T-helper 2 cell treated with Interferon-gamma antibody and Interleukin-4, amounts not matched to agents 100 ng/mL and 5 ng/mL, for 36 hours (primary cell): ENCODE data around the gene RTL5. TPM values are rescaled to one million over a fixed set of nuclear protein-coding genes. Genes with fewer than 3 reads are reported as not detected.
"Not testable (repeated sequence)": the region's sequence is repeated elsewhere in the genome, so short reads cannot be mapped to it uniquely, and the experiment has no call there.

Source experiments
- intact Hi-C: fragments of 100-400 bp; cut with micrococcal nuclease; formaldehyde crosslinking; loops from one replicate; pipeline ENCODE4 v1.15.1; 2023
- total RNA-seq: library from RNA; stranded (reverse); gene quantifications from 2 replicates; pipeline ENCODE4 v1.2.3, GENCODE V29; 2022

RTL5 gene
- total RNA-seq = 0.16 and 0.18 TPM in 2 replicates

DNA sequence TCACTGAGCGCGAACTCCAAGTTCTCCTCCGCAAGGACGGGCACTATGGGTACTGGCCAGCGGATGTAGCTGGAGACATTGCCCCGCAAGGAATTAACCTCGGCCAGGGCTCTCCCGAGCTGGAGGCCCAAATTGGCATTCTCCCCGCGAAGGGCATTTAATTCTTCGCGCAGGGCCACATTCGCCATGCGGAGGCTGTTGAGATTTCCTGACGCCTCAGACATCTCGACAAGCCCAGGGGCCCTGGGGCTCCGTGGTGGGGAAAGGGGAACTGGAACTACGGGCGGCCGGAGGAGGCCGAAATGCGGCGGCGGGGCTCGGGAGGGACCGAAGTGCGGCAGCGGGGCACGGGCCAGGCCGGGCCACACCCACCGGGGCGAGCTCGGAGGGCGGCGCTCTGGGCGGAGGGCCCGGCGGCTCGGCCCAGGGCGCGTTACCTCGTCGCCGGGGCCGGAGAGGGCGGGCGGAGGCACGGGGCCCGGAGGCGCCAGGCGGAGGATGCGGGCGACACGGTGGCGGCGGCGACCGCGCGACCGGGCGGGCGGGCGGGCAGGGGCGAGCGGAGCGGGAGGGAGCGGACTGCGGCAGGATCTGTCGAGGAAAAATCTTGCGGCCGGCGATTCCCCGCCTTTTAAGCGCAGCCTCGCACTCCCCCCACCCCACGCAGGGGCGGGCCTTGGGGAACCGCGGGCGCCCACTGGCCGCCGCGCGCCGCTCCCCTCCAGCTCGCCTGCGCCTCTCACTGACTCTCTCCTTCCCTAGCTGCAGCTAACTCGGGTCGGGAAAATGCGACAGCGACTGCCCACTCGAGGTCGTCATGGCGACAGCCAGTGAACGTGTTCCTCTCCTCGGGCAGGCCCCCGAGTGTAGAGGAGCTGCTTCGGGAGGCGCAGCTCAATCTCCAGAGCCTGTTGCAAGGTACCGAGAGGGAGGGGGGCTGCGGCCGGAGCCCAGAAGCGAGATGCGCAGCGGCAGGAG, at the start of gene RTL5:
RTL5 (minus strand) TSS at position 599 of the 978 bp plus-strand sequence.
- intact Hi-C loops = no loop called here

DNA sequence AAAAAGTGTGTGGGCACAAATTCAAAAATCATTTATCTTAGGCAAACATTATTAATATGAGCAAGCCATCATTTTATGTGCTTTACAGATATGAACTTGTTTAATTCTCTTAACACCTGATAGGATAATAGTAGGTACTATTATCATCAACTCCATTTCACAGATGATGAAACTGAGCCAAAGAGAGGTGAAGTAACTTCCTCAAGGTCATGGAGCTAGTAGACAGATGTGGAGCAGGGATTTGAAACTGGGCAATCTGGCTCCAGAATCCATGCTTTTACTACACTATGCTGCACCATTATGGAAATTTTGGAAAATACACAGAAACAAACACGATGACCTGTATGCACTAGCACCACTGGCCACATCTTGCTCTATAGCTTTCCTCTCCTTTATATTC, 48.8 kb upstream of the RTL5 start:
- intact Hi-C loops = loop anchor here (2.0 to 5.0 kb wide), 4 partner anchors 58 to 392 kb away; partner anchors contain the start of genes ERCC6L, HDAC8 and RPS4X

DNA sequence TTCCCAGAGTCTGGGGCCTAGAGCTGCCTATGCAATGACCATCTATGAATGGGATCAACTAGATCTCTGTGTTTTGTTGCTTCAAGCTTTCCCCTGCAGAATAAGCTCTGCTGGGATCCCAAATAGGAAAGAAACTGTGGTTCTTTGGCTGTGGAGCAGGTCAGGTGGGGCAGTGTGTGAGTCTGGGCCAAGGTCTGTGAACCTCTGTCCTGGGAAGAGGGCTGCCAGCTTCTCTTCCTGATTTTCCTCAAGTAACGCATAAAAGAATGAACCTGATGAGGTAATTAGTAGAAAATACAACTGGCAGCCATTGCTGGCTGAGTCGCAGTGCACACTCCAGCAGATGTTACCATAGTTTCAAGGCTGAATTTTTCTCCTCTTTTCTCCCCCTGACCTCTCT, 45.3 kb upstream of the RTL5 start:
- intact Hi-C loops = no loop called here

DNA sequence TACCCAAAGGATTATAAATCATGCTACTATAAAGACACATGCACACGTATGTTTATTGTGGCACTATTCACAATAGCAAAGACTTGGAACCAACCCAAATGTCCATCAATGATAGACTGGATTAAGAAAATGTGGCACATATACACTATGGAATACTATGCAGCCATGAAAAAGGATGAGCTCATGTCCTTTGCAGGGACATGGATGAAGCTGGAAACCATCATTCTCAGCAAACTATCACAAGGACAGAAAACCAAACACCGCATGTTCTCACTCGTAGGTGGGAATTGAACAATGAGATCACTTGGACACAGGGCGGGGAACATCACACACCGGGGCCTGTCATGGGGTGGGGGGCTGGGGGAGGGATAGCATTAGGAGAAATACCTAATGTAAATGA, 44.6 kb upstream of the RTL5 start:
- intact Hi-C loops = not testable (repeated sequence)

DNA sequence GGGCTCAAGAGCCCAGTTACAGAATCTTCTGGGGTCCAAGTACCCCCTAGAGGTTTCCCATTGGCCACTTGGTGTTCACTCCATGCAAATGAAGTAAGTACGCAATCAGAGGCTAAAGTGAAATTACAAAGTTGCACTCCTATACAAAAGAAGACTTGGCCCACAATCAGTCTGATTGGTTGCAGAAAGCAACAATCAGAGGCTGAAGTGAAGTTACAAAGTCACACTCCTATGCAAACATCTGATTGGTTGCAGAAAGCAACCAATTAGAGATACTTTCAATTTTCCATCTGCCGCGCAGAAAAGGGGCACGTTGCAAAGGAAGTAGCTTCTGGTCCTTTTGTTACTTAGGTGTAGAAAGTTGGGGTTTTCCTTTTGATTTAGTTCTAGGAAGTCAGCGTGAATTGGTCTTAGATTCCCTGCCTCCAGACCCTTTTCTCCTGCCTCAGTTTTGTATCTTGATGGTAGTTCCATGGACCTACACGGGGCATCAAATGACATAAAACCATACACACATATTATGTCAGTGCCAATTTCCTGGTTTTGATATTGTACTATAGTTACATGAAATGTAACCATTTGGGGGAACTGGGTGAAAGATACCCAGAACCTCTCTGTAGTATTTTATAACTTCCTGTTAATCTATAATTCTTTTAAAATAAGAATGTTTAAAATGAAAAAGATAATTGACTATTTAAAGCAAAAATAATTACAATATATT, 37.5 kb upstream of the RTL5 start:
- intact Hi-C loops = no loop called here

DNA sequence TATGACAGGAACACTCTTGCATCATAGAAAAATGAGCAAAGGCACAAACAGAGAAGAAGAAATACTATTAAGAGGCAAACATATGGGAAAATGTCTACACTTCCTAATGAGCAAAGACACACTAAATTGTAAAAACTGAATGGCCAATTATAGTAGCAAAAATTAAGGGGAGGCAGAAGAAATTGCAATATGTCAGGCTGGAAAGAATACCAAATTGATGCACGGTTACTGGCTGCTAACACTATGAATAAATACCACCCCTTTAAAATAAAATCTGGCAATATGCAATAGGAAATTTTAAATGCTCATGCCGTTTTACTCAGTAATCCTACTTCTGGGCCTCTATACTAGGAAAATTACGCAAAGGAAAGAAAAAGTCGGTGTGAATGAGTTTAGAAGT, 33.8 kb upstream of the RTL5 start:
- intact Hi-C loops = no loop called here

DNA sequence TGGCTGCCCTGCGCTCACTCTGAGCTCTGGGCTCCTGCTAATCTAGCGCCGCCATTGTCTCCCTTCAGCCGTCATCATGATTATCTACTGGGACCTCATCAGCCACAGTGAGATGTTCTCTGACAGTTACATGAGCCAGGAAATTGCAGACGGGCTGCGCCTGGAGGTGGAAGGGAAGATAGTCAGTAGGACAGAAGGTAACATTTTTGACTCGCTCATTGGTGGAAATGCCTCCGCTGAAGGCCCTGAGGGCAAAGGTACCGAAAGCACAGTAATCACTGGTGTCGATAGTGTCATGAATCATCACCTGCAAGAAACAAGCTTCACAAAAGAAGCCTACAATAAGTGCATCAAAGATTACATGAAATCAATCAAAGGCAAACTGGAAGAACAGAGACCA, 28.1 kb upstream of the RTL5 start:
- intact Hi-C loops = no loop called here

DNA sequence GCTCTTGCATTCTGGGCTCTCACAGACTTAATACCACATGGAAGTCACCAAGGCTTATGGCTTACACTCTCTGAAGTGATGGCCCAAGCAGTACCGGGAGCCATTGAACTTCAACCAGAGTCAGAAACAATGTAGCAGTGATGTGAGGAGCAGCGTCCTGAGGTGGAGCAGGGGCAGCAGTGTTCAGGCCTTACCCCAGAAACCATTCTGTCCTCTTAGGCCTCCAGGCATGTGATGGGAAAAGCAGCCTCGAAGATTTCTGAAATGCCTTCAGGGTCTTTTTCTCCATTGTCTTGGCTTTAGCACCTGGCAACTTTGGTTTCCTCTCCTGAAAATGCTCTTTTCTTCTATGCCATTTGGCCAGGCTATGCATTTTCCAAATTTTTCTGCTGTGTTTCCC, 27.1 kb upstream of the RTL5 start:
- intact Hi-C loops = no loop called here

DNA sequence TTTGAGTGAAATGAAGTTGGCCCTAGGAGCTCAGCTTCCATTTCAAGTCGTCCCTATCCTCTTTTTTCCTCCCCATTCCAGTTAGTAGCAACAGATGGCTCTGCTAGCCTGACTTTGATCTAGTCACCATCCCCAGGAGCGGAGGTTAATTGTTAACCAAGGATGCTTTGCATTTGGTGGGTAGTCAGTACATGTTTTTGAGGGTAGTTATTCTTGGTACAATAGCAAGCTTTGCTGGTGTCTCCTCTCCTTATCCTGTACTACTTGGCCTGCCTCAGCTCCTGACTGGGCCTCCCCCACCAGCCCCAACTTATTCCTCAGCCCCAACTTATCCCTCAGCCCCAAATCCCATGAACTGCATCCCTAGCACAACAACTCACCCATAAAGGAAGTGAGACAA, 14.8 kb upstream of the RTL5 start:
- intact Hi-C loops = no loop called here

DNA sequence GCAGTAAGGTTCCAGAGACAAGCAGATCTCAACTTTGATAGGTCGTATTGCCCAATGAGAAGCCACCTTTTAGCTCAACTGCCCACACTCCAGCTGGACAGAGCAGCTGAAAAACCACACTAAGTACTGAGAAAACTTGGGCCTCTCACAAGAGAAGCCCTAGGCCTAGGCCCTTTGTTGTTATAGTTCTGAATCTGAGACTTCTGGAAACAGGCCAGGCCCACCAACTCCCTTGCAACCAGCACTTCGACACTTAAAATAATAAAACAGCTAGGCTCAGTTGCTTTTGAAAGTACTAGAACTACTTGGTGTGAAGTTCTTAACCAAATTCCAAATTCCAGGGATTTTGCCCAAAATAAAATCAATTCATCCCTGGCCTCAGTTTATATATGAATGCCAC, 13.5 kb upstream of the RTL5 start:
- intact Hi-C loops = no loop called here

DNA sequence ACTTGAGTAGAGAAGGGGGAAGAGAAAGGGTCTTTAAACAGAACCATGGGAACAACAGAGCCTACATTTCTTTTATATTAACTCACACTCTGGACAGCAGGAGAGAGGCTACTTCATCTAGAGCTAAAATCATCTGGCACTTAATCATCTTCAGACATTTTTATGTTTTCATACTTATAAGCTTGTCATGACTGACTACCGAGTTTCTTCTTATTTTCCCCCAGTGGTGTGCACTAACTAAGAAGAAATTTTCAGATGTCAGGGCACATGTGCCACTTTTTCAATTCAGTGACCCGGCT, 11.8 kb upstream of the RTL5 start:
- intact Hi-C loops = no loop called here

DNA sequence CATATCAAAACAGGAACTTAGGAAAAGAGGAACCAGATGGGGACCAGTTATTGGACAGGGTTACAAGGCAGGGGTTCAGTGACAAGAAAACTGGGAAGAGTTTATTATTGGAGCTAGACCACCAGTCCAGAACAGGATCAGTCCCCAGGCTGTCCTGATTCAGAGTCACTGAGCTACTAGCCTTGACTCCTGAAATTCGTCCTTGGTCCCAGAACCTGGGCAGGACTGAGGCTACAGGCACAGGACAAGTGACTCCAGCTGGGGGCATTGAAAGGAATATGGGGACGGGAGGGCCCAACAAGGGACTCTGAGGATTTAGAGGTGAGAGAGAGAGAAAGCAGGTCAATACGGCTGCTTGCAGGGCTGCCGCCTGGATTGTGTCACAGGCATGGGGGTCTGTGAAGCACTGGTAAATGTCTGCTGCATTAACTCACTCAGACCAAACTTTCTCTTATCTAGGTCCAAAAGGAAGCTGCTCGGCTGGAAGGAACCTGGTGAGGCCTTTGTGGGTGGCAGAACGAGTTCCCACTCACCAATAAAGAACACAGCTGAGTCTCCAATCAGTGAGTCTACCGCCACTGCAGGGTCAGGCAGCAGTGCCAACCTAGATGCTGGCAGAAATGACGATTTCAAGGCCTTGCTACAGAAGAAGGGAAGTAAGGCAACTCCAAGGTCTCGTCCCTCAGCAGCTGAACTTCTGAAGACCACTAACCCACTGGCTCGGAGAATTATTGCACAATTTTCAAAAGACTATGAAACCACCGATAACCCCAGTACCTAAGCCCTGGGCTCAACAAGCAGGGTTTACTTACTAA, 11.3 kb upstream of the RTL5 start:
- intact Hi-C loops = no loop called here

DNA sequence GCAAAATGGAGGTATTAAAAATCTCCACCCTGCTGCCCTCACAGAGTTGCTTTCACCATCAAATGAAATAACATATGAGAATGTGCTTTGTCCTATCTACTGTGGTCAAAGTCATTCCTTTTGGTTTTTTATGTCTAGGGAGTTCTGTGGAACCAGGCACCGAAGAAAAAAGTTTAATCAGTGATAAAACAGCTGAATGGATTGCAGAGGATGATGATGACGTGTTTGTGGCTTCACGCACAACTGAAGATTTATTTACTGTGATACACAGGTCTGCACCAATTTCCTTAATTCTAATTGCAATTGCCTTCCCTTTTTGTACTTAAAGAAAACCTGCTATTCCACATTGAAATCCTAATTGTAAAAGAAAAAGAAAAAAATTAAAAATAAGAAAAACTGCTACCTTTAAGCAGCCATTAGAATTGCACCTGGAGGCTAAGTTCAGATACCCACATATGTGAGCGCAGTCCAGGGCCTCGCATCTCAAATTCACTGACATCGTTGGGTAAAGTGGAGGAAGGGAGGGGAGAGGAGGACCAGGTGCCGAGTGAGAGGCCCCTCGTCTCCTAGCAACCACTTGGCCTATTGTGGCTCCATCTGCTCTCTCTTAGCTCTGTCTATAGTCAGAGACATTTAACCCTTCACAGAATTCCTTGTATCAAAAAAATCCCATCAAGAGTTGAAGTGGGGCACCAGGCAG, 10.5 kb upstream of the RTL5 start:
- intact Hi-C loops = no loop called here

DNA sequence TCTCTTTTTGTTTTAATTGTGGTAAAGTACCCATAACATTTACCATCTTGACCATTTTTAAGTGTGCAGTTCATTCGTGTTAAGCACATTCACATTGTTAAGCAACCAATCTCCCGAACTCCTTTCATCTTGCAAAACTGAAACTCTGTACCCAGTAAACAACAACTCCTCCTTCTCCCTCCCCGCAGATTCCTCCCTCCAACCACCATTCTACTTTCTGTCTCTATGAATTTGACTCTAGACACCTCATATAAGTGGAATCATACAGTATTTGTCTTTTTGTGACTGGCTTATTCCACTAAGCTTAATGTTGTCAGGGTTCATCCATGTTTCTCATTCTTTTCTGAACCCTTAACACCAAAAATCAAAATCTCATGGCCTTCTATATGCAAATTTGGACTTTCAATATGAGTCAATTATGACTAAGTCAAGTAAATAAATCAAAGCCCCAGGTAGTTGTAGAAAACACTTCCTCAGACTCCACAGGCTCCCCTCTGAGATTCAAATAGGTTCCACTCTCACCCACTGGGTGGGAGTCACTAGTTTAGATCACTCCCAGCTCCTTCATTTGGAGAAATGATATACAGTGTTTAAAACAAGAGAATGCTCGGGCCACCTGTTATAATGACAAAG, 9.8 kb upstream of the RTL5 start:
- intact Hi-C loops = loop anchor here (1.0 kb wide), 1 partner anchor 40 kb away; the partner anchor contains the start of gene PIN4

DNA sequence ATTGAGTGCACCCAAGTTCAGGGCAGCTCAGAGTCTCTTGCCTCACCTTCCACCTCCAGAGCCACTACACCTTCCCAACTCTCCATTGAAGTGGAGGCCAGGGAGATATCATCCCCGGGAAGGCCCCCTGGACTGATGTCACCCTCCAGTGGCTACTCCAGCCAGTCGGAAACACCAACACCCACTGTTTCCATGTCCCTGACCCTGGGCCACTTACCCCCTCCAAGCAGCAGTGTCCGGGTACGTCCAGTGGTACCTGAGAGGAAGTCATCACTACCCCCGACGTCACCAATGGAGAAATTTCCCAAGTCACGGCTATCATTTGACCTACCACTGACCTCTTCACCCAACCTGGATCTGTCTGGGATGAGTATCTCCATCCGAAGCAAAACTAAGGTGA, 7.8 kb upstream of the RTL5 start:
- intact Hi-C loops = no loop called here

DNA sequence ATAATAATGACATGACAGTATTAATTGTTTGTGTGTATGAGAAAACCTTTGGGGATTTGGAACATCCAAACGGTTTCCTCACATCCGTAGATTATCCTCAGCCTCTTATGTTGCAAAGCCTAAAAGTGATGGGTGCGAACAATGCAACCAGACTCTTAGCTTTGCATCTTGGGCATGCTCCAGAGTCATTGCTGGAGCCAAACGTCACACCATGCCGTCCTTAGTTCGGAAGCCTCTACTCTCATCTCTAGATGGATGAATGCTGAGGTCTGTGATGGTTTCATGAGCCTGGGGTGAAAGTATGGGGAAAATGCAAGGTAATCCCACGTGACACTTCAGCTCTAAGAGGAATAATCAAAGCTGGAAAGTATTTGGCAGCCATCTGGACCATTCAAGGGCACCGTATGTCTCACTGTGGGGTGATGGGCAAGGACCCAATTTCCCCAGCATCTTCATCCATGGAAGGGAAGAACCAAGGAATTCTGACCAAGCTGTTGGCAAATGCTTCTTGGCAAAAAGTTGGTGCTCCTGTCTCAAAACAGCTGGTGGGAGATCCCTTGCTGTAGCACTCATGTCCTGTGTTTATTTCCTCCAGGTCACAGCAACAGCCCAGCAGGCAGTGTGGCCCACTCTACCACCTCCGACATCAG, 6.3 kb upstream of the RTL5 start:
- intact Hi-C loops = no loop called here

DNA sequence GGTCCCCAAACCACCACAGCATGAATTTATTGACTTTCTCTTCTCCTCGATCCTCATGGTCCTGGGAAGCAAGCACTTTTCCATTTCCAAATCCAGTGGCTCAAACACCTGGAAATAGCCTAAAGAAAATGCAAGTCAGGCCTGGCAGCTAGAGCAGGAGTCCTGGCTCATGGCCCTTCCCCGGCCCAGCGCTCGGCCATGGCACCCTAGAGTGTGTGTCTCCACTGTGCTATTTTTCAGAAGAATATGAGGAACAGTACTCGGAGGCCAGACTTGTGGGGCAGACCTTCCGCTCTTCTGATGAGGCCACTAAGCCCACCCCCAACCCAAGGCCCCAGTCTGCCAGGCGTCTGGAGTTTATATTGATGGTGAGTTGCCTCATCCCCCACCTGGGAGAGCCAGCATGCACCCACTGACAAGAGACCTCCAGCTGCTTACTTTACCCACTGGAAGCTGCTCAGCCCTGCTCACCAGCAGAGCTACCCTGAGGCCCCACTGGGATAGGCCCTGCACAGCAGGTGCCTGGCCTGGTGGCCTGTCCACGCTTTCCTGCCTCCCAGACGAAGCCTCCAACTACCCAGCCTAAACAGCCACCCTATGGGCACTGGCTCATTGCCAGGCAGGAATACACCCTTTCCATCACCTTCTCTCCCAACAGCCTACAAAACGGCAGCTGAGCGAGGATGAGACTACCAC, 2.3 kb upstream of the RTL5 start:
- intact Hi-C loops = no loop called here

DNA sequence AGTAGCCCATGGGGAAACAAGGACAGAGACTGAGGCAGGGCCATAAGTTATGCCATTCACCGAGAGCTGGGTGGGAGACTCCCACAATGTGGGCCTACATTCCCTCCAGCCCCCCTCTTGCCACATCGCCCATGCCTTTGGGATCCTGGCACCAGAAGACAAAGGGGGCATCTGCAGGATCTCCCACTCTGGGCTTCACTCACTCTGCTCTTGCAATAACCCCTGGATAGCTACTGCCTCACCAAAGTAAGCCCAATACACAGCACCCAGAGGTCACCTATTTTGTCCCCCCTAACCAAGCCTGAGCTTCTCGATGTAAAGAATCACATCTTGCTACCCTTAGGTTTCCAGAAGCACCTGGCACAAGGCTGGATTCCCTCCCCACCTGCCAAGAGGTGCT, 741 bp upstream of the RTL5 start:
- intact Hi-C loops = no loop called here

DNA sequence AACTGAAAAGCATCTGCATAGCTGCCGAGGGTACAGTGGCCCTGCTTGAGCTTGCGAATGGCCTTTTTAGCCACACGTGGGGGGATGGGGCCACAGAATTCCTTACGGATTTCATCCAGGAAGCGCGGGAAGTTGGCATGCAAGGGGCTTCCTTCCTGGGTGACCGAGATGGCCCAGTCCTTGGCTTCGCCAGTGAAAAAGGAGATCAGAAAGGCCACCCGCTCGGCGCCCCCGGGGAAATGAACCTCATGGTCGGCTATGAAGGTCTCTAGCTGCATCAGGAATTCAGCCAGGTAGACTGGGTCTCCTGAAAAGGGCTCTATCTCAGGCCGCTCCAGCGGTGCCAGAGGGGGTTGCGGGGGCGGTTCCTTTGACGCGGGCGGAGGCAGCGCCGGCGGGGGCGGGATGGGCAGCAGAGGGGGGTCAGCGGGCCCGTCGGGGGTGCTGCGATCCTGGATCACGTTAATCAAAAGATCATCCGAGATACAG, 909 bp downstream of the RTL5 start:
- intact Hi-C loops = no loop called here
